Stomach (tissue), 9 donors: ENCODE data around the gene WDR18. TPM values are rescaled to one million over a fixed set of nuclear protein-coding genes. Genes with fewer than 3 reads are reported as not detected.

Experiments
- DNase-seq, 2 donors: peaks; one replicate each; pipeline versions ENCODE4 v3.0.0 to v3.0.0-alpha.2; 2013 to 2019
- H3K27ac ChIP-seq, 5 donors: fragments of 200-600 bp in 4 of 5; sonication (generic) in 4 of 5; one replicate each; pipeline ENCODE4 v1.5.1; 2013 to 2019; ENCODE audit warnings: mild to moderate bottlenecking in 1 of 5, moderate library complexity in 1 of 5
- H3K27me3 ChIP-seq, 3 donors: fragments of 200-600 bp; sonication (generic); one replicate each; pipeline ENCODE4 v1.5.1; 2017 to 2019; ENCODE audit warnings: mixed run types in 1 of 3
- H3K36me3 ChIP-seq, 4 donors: fragments of 200-600 bp; sonication (generic); 1 replicate in 3 of 4; 2 replicates in 1 of 4; pipeline ENCODE4 v1.5.1; 2016 to 2019
- H3K4me1 ChIP-seq, 4 donors: fragments of 200-600 bp; sonication (generic); one replicate each; pipeline ENCODE4 v1.5.1; 2016 to 2019
- H3K4me3 ChIP-seq, 4 donors: fragments of 200-600 bp; sonication (generic) in 3 of 4; one replicate each; pipeline ENCODE4 v1.5.1; 2016 to 2019; ENCODE audit warnings: mild to moderate bottlenecking in 1 of 4
- H3K9me3 ChIP-seq, 4 donors: fragments of 200-600 bp; sonication (generic); one replicate each; pipeline ENCODE4 v1.5.1; 2016 to 2019
- CTCF ChIP-seq, 7 experiments: fragments of 450-650 bp in 4 of 7; fragments of 200-600 bp in 3 of 7; sonication (generic) in 3 of 7; IDR thresholded peaks; one replicate each; pipeline ENCODE4 v1.5.1; 2016 to 2019; ENCODE audit warnings: antibody characterized with exemption in 7 of 7, control low read depth in 2 of 7, mild to moderate bottlenecking in 1 of 7
- EP300 ChIP-seq: sonication (generic); formaldehyde crosslinking; IDR thresholded peaks from one replicate; pipeline ENCODE4 v1.6.1; 2017; ENCODE audit warnings: antibody characterized with exemption
- POLR2A ChIP-seq, 4 donors: fragments of 450-650 bp; IDR thresholded peaks; one replicate each; pipeline ENCODE4 v1.6.1; 2016; ENCODE audit warnings: antibody characterized with exemption in 4 of 4, control low read depth in 2 of 4, mild to moderate bottlenecking in 1 of 4, moderate library complexity in 1 of 4
- POLR2AphosphoS5 ChIP-seq, 3 donors: sonication (generic); formaldehyde crosslinking; IDR thresholded peaks; one replicate each; pipeline ENCODE4 v1.6.1; 2016; ENCODE audit warnings: antibody characterized with exemption in 3 of 3
- WGBS, 5 donors: extraction: QIAGEN DNeasy Blood & Tissue Kit in 3 of 5; methylation state at CpG; one replicate each; pipeline versions ENCODE4 v1.1.5 to v1.1.7; 2013 to 2018; 5-methylcytosine and 5-hydroxymethylcytosine counted together
- intact Hi-C: fragments of 100-400 bp; cut with DNase I; formaldehyde crosslinking; loops from one replicate; pipeline ENCODE4 v1.15.1; 2023; ENCODE audit warnings: low total_unique reads
- polyA plus RNA-seq, 3 donors: library from polyadenylated mRNA; stranded (reverse); fragments of 200-250 nt; gene quantifications; one replicate each; pipeline ENCODE4 v1.2.3, GENCODE V29; 2013
- total RNA-seq, 5 donors: library from RNA; depleted of rRNA; stranded (reverse); fragments of >200 nt; gene quantifications; one replicate each; pipeline versions ENCODE4 v1.1.0 to v1.2.3, GENCODE V29; 2014 to 2016
- donor health status: healthy with polysubstance abuse.
- donor health status: Bipolar disorder and iron deficiency.
- donor health status: healthy.

WDR18 gene
- total and polyA plus RNA-seq, 8 donors: 19.1 to 410 (median 60.6) TPM

GRCh38 chr19:952049-952679 lies 32.0 kb upstream of the WDR18 start:
- no peak for DNase-seq
- Histone ChIP-seq H3K36me3 (peaks cover 0 to 7% (median 0%) of the 10 kb centered on the region in 4 donors), H3K4me3 (peak overlapping the region in 2 of 4 donors; percentile 13 to 28), H3K4me1 (peaks cover 12 to 49% (median 25%) of the 10 kb centered on the region in 4 donors), H3K27ac (no peak overlapping the region), H3K27me3 (peaks cover 0 to 22% (median 6%) of the 10 kb centered on the region in 3 donors), H3K9me3 (no peaks in the 10 kb centered on the region)
- TF ChIP-seq EP300 (no peak), CTCF (IDR thresholded peaks at IDR 0.05) (no peak), POLR2AphosphoS5 (IDR thresholded peaks at IDR 0.05) (no peak), POLR2A (IDR thresholded peaks at IDR 0.05) (no peak)
- intact Hi-C loops: no loop called here
- WGBS, 5 donors: 63 to 83% (median 75%) methylated on average over 14 of the region's 14 CpGs

- DNase-seq: peak in 1 of 2 donors; percentile 93
- no peak for TF ChIP-seq POLR2A (IDR thresholded peaks at IDR 0.05)
- TF ChIP-seq CTCF (IDR thresholded peaks at IDR 0.05): no peak
- peak overlapping the region in 2 of 5 donors; percentile 11 to 13 for H3K27ac ChIP-seq
- H3K36me3 ChIP-seq: peaks cover 0 to under 1% (median 0%) of the 10 kb centered on the region in 4 donors
- intact Hi-C loops: no loop called here
- H3K4me3 ChIP-seq: peak overlapping the region in 3 of 4 donors; percentile 4 to 28 (median 13)
- WGBS, 5 donors: 18 to 31% (median 19%) methylated on average over 14 to 21 of the region's 21 CpGs
- peaks cover 12 to 42% (median 25%) of the 10 kb centered on the region in 4 donors for H3K4me1 ChIP-seq
- no peaks in the 10 kb centered on the region for H3K9me3 ChIP-seq
- H3K27me3 ChIP-seq: peaks cover 0 to 22% (median 6%) of the 10 kb centered on the region in 3 donors
Measured at GRCh38 chr19:952680-953444, 31.3 kb upstream of the WDR18 start.

- TF ChIP-seq POLR2AphosphoS5 (IDR thresholded peaks at IDR 0.05): no peak
- TF ChIP-seq EP300: no peak
- TF ChIP-seq POLR2A (IDR thresholded peaks at IDR 0.05): no peak
- TF ChIP-seq CTCF (IDR thresholded peaks at IDR 0.05): no peak
- Histone ChIP-seq H3K27me3 (peaks cover 0 to 22% (median 6%) of the 10 kb centered on the region in 3 donors), H3K27ac (peak overlapping the region in 1 of 5 donors; percentile 11), H3K36me3 (no peaks in the 10 kb centered on the region), H3K9me3 (no peaks in the 10 kb centered on the region), H3K4me3 (peak overlapping the region in 3 of 4 donors; percentile 4 to 28 (median 13)), H3K4me1 (peaks cover 12 to 36% (median 25%) of the 10 kb centered on the region in 4 donors)
- WGBS, 5 donors: 38 to 55% (median 42%) methylated on average over 29 to 33 of the region's 33 CpGs
- DNase-seq: no peak
- intact Hi-C loops: no loop called here
Measured at GRCh38 chr19:953445-954271, 30.5 kb upstream of the WDR18 start.

- WGBS, 5 donors: 67 to 85% (median 74%) methylated on average over 14 of the region's 14 CpGs
- H3K36me3 ChIP-seq: no peaks in the 10 kb centered on the region
- H3K9me3 ChIP-seq: no peaks in the 10 kb centered on the region
- TF ChIP-seq EP300 (no peak), CTCF (IDR thresholded peaks at IDR 0.05) (no peak), POLR2AphosphoS5 (IDR thresholded peaks at IDR 0.05) (no peak), POLR2A (IDR thresholded peaks at IDR 0.05) (no peak)
- H3K27ac ChIP-seq: no peak overlapping the region
- peaks cover 12 to 36% (median 25%) of the 10 kb centered on the region in 4 donors for H3K4me1 ChIP-seq
- H3K27me3 ChIP-seq: peaks cover 0 to 22% (median 6%) of the 10 kb centered on the region in 3 donors
- DNase-seq: no peak
- intact Hi-C loops: no loop called here
- no peak overlapping the region for H3K4me3 ChIP-seq
Measured at GRCh38 chr19:954272-954671, 29.9 kb upstream of the WDR18 start.
